Measurements from ENCODE around the gene MN1.

DNA sequence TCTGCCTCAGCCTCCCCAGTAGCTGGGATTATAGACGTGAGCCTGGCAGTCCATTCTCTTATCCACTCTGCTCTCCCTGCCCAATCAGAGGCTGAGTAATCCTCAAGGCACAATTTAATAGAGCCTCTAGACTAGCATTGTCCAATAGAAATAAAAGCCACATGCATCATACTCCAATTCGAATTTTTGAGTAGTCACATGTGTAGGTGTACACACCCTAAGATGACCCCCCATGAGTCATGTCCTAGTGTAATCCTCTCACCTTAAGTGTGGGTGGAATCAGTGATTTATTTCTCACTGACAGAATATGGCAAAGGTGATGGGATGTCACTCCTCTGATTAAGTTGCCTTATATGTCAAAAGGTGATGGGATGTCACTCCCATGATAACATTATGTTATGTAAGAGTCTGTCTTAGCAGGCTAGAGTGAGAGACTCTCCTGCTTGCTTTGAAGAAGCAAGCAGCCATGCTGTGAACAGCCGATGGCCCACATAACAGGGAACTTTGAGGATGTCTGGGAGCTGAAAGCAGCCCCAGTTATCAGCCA, 61.3 kb downstream of the MN1 start:
- no peak for TF ChIP-seq GATA2 (IDR thresholded peaks at IDR 0.05; ENCODE audit: low read depth, low read length)
- no peak for TF ChIP-seq GATA3 (IDR thresholded peaks at IDR 0.05; ENCODE audit: low read depth, low read length)
